Measurements from ENCODE around the gene CD300LB. TPM values are rescaled to one million over a fixed set of nuclear protein-coding genes. Genes with fewer than 3 reads are reported as not detected.
"Not testable (repeated sequence)": the region's sequence is repeated elsewhere in the genome, so short reads cannot be mapped to it uniquely, and the experiment has no call there.

The CD300LB gene
- total RNA-seq, 3 donors from 2014 or later: 0.27 to 0.28 TPM; not detected in 1

GRCh38 chr17:74565126-74565525, 33.9 kb upstream of the CD300LB start:
- Histone ChIP-seq H3K4me1 (ENCODE audit: low read depth) (no peaks in the 10 kb centered on the region), H3K9me3 (no peaks in the 10 kb centered on the region), H3K4me3 (no peak overlapping the region), H3K36me3 (ENCODE audit: low read depth) (no peaks in the 10 kb centered on the region)
- DNase-seq (no peak), ATAC-seq (no peak)
- no peak for TF ChIP-seq CTCF (IDR thresholded peaks at IDR 0.05)
- intact Hi-C loops (cut with DNase I, micrococcal nuclease): no loop called here

GRCh38 chr17:74563358-74563757, 32.1 kb upstream of the CD300LB start:
- no peaks in the 10 kb centered on the region for H3K9me3 ChIP-seq
- no peaks in the 10 kb centered on the region for H3K4me1 ChIP-seq (ENCODE audit: low read depth)
- DNase-seq: no peak
- H3K36me3 ChIP-seq (ENCODE audit: low read depth): no peaks in the 10 kb centered on the region
- ATAC-seq: no peak
- H3K4me3 ChIP-seq: no peak overlapping the region
- intact Hi-C loops (cut with DNase I, micrococcal nuclease): no loop called here
- TF ChIP-seq CTCF (IDR thresholded peaks at IDR 0.05): no peak

- H3K4me1 ChIP-seq (ENCODE audit: low read depth): no peaks in the 10 kb centered on the region
- ATAC-seq (no peak), DNase-seq (no peak)
- H3K4me3 ChIP-seq: no peak overlapping the region
- intact Hi-C loops (cut with DNase I, micrococcal nuclease): no loop called here
- H3K36me3 ChIP-seq (ENCODE audit: low read depth): no peaks in the 10 kb centered on the region
- H3K9me3 ChIP-seq: no peaks in the 10 kb centered on the region
- no peak for TF ChIP-seq CTCF (IDR thresholded peaks at IDR 0.05)
Observed at GRCh38 chr17:74561586-74561985, 30.3 kb upstream of the CD300LB start.

GRCh38 chr17:74558882-74559519, 27.7 kb upstream of the CD300LB start:
- DNase-seq (no peak), ATAC-seq (no peak)
- no peak for TF ChIP-seq CTCF (IDR thresholded peaks at IDR 0.05)
- Histone ChIP-seq H3K4me1 (ENCODE audit: low read depth) (no peaks in the 10 kb centered on the region), H3K4me3 (no peak overlapping the region), H3K9me3 (no peaks in the 10 kb centered on the region), H3K36me3 (ENCODE audit: low read depth) (no peaks in the 10 kb centered on the region)
- intact Hi-C loops (cut with DNase I, micrococcal nuclease): no loop called here

GRCh38 chr17:74558402-74558801, 27.1 kb upstream of the CD300LB start:
- ATAC-seq; DNase-seq; H3K4me1 ChIP-seq (ENCODE audit: low read depth); H3K4me3 ChIP-seq; H3K36me3 ChIP-seq (ENCODE audit: low read depth); intact Hi-C loops (cut with DNase I, micrococcal nuclease); H3K9me3 ChIP-seq: not testable (repeated sequence)

- H3K4me3 ChIP-seq: no peak overlapping the region
- no peak for DNase-seq
- no peak for TF ChIP-seq CTCF (IDR thresholded peaks at IDR 0.05)
- intact Hi-C loops (cut with DNase I, micrococcal nuclease): no loop called here
- no peaks in the 10 kb centered on the region for H3K36me3 ChIP-seq (ENCODE audit: low read depth)
- no peak for ATAC-seq
- H3K4me1 ChIP-seq (ENCODE audit: low read depth): no peaks in the 10 kb centered on the region
- H3K9me3 ChIP-seq: no peaks in the 10 kb centered on the region
Observed at GRCh38 chr17:74555427-74555940, 24.2 kb upstream of the CD300LB start.
